Putamen (tissue), 1 donor: ENCODE measurements around the gene MRPS34.
A peak's percentile ranks its signal among the peaks of the same experiment; 100 is the strongest.

Experiments used
- DNase-seq: peaks from one replicate; pipeline ENCODE4 v3.0.0-alpha.2; 2016; ENCODE audit warnings: low spot score

MRPS34 gene

DNA sequence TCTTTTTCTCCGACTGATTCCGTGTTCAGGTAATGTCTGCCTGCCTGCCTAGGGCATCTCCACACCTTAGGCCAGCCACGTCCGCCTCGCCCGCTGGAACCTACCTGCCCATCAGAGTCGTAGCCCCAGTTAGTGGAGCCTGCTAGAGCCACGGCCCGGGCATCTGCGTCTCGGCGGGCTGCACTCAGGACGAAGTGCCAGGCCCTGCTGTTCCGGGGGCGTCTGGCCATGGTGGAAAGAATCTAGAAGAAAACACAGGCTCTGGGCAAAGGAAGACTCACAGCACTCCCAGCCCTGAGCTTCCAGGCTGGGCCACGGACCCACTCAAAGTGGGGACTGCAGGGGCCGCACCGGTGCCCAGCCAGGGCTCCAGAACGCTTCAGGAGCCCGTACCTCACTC is 8.3 kb upstream of the MRPS34 start:
- DNase-seq: no peak

DNA sequence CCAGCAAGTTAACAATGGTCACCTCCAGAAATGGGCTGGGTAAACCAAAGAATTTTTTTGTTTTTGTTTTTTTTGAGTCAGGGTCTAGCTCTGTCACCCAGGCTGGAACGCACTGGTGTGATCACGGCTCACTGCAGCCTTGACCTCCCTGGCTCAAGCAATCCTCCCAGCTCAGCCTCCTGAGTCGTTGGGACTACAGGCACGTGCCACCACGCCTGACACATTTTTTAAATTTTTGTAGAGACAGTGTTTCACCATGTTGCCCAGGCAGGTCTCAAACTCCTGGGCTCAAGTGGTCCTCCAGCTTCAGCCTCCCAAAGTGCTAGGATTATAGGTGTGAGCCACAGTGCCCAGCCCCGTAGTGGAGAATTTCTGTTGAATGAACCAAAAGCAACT is 7.7 kb upstream of the MRPS34 start:
- DNase-seq: no peak

DNA sequence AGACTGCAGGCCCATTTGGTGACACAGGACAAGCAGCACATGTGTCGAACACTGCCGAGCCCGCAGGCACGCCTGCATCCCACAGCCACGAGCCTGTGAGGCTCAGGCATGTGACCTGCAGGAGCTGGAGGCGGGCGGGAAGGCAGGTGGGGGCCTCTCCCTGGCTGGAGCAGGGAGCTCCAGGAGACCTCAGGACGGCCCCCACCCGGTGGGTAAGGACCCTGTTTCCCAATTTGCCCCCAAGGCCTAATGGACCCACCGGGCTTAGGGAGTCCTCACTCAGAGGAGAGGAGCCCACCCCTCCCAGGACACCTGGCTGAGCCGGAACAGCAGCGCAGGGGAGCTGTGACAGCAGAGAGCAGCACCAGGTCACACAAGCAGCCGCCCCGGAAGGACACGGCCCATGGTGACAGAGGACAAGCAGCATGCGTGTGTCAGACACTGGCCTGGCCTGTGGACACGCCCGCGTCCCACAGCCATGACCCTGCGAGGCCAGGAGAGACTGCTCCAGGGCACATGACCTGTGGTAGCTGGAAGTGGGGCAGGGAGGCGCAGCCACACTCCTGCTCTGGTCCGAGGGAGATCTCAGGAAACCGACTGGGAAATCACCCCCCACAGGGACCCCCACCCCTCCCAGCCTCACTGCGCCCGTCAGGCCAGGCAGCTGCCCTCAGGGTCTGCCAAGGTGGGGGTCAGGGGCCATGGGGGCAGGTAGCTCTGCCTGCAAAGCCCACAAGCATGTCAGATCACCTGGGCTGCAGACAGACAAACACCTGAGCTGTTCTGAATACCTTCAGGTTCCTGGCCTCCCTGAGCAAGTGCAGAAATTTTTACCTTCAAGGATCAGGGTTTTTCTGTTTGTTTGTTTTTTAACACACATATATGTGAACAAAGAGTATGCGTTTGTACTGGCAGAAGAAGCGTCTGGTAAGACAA is 7.1 kb upstream of the MRPS34 start:
- no peak for DNase-seq

DNA sequence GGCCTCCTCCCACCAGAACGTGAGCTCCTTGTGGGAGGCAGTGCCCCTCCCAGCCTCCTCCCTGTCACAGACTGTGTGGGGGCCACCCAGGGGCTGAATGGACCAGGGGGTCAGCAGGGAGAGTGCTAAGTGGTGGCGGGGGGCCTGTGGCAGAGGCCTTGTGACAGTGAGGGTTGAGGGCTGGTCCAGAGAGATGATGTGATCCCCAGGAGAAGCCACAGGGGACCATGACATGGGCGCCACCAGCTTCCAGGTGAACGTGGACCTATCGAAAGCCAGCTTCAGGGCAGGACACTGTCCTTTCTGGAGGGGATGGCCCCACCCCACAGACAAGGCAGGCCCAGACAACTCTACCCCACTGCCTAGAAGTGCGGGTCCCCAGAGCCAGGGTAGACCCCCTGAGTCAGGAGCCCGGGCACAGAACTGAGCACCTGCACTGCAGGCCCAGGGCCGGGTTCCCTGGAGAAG is 6.3 kb upstream of the MRPS34 start:
- no peak for DNase-seq

DNA sequence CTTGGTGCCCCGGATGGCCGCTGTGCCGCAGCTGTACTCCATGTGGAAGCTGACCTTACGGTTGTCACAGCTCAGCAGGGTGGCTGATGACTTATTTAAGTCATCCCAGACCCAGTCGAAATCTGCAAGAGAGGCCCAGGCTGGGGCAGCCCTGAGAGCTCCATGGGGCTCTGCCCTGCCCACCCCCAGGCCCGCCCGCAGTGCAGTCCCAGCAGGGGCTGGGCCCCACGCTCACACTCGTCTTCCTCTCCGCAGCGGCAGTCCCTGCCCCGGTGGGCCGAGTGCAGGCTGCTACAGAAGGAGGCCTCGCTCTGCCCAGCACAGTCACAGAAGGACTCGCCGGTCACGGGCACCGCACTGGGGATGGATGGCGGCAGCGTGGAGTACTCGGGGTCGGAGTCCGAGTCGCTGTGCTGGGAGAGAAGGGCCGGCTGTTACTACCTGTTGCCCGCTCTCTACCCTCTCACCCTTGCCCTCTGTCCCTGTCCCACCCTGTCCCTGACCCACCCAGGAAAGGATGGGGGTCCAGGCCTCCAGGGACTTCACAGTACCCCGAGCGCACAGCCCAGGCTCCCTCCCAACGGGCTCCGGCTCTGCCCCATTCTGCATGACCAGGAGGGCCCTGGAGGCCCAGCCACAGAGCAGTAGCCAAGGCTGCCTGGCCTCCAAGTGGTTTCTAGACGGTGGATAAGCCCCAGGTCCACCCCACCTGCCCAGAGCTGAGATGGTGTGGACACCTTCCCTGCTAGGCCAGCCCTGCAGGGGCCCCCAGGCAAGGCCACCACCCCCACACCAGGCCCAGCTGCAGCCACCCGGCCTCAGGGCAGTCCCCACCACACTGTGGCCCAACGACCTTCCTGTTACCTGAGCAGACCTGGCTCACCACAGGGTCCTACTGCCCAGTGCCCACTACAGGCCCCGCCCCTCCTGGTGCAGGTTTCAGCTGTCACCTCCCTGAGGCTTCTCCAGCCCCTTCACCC is 5.6 kb upstream of the MRPS34 start:
- DNase-seq: no peak

DNA sequence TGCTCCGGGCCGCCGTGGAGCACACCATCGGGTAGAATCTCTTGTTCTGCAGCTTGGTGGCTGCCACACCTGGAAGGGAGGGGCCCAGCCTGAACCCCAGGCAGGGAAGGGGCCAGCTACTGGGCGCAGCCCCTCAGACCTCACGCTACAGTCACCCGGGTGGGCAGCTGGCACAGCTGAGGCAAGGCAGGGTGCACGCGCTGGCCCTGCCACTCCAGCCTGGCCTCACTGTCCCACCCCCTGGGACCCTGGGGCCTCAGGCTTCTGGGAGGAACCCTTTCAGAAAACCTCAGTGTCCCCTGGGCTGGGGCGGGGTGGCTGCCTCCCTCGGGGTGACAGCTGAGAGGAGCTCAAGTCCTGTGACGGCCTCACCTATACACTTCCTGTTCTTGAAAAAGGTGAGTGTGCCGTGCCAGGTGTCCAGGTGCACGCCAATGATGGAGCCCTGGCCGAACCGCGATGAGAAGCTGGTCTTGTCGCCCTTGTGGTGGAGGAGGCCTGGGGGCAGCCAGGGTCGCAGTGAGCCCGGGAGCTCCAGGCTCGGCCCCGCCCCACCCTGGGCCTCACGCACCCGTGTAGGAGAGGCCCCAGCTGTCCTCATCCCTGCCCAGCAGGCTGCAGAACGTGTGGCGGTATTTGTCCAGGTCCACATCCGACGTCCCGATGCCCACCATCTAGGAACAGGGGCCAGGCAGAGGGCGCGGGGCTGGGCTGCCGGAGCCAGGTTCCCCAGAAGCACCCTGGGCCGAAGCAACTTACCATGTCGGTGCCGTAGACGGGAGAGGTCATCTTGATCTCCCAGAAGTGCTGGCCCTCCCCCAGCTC is 4.7 kb upstream of the MRPS34 start:
- no peak for DNase-seq

DNA sequence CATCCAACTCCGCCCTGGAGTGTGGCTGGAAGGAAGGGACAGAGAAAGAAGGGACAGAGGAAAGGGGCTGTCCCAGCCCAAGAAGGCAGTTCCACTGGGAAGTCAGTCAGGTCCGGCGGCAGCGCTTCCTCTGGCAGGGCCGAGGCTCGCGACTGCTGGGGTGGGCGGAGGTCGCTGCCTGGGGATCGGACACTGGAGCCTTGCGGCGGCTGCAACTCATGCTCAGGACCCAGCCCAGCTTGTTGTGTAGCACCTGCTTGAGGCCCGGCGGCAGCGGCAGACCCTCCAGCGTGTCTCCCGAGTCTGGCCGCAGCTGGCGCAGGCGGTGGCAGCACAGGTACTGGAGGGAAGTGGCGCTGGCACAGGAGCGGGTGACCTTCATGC is 4.0 kb upstream of the MRPS34 start:
- no peak for DNase-seq

DNA sequence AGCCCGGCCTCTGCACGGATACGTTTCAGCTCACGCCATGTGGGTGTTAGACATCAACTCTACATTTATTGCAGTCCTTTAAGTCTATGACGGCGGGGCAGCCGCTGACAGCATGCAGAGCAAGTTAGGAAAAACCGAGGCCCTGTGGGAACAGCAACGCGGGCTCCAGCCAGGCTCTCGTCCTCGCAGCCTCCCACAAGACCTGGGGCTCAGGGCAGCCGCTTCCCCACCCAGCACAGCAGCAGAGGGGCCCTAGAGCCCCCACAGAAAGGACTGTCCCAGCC is 3.7 kb upstream of the MRPS34 start:
- DNase-seq: no peak

DNA sequence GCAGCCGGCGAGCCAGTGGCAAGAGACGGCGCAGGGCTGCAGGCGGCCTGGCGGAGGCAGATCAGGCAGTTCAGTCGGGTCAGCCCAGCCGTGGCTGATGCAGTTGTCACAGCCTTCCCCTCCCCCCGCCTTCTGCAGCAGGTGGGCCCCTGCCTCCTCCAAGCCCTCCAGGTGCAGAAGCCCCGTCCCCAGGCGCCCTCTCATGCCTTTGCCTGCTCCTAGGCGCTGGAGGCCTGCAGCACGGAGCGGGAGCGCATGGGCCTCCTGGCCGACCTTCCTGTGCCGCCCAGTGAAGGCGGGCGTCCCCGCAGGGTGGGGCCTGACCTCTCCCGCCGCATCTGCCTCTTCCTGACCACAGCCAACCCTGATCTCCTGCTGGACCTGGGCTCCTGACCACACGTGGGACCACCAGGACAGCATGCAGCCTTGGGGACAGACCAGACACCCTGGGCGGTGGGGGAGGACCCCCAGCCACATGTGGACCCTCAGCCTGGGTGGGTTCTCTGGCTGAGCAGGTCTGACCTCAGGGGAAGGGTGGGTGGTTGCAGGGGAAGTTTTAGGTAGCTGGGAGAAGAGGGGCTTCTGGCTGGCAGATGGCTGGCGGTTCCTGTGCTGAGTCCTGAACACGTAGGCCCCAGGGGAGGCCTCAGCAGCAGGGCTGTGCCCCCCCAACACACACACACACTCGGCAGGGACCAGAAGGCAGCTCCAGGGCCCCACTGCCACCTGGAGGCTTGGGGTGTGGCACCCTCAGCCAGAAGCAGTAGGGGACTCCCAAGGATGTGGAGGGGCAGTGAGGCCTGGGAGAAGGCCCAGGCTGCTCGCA is 3.1 kb upstream of the MRPS34 start:
- DNase-seq: no peak

DNA sequence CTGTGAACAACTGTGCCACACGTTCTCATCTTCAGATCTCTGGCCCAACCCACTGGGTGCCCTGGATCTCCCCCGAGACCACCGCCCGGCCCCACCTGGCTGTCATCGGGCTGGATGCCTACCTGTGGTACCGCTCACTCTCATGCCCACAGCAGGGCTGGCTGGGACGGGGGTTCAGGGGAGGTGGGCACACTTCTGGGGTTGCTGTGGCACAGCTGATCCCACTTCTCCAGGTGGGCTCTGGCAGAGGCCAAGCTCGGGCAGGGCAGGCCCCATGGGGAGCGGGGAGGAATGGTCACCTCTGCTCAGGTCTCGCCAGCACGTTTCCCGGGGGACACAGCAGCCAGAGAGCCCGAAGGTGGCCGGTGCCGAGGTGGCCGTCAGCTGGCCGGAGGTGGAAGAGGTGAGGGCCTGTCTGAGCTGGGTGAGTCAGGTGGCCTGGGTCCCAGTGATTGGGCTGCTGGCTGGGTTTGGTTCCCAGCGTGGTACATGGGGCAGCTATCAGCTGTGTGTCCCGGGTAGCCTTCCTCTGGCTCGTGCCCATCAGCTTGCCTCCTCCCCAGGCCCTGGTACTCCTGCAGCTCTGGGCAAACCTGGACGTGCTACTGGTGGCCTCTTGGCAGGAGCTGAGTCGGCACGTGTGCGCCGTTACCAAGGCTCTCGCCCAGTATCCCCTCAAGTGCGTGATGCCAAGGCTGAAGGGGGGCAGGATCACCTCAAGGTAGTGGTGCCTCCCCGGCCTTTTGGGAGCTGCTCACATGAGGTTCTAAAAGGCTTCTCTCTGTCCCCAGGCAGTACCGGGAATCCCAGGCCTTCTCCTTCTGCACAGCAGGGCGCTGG is 2.3 kb upstream of the MRPS34 start:
- no peak for DNase-seq

DNA sequence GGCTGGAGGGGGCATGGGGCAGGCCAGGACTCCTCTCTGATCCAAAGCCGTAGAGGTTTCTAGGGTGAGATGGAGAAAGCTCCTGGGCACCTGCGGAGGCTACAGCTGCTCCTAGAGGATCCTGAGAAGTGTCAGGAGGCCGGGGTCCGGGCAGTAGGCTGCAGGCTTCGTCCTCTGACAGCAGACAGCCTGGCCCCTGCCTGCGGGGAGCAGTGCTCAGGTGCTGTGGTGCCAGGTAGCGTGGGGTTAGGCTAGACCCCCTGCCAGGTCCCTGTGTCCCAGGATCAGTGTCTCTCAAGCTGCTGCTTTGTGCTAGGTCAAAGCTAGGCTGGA is 1.5 kb upstream of the MRPS34 start:
- no peak for DNase-seq

DNA sequence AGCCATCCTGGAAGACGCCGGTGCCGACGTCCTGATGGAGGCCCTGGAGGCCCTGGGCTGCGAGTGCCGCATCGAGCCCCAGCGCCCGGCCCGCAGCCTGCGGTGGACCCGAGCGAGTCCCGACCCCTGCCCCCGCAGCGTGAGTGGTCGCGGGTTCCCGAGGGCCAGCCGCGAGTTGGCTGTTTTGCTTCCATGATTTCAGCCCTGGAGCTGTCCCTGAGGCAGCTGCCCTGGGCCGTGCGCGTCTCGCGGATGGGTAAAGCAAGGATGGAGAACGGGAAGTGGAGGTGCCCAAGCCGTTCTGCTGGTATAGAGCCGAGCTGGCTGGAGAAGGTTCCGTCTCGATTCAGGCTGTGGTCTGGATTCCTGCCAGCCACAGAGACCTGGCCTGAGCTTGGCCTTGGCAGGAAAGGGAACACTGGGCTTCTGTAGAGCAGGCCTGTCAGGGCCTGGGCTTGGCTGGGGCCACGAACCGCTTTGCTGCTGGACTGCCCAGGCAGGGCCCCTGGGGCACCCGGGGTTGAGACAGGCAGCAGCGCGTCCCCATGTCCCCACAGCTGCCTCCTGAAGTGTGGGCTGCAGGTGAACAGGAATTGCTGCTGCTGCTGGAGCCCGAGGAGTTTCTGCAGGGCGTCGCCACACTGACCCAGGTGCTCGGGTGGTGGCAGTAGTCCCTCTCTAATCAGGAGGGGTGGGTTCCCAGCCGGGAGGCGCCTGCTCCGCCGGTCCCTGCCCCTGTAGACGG is 941 bp upstream of the MRPS34 start:
- DNase-seq: no peak

DNA sequence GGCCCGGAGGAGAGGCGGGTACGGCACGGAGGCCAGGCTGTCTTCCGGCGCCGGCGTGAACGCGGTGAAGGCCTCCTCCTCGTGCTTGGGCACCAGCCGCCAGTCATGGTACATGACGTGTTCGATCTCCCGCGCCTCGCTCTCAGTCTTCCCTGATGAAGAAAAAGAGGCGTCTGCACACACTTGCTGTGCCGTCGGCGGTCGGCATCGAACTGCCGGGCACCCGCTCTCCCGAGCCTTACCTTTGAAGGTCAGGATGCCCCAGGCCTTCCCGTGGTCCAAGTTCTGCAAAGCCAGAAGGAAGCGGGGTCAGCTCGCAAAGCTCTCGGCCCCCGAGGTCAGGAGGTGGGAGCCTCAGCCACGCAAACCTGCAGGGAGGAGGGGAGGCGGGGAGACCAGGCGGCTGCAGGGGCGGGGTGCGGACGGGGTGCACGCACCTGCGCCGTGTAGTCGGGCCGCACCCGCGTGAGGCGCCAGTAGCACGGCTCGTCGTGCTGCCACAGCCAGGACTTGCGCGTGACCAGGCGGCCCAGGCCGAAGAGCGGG is 499 bp downstream of the MRPS34 start, which contains the start of gene EME2:
Gene EME2, plus strand, starts transcription at position 449 of the 546 bp plus-strand sequence. CDS start 418 bp downstream, outside the sequence.
- DNase-seq: no peak

DNA sequence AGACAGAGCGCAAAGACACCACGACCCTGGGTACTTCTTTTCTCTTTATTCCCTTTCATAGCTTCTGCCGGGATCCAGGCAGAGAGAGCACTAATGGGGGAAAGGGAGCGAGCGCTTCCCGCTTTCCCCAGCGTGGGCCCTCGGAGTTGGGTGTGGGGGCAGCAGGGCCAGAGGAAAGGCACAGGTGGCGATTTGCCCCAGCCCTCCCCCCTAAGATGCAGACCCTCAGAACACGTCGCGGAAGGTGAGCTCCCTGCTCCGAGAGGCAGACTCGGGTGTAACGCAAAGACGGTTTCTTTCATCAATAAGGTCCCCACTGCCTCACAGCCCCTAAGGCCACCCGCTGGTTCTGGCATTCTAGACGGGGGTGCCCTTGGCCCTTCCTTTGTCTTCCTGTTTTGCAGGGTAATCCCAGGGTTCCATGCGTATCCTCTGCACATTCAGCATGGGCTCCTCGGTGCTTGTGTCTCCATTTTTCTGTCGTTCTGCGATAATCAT is 1.0 kb downstream of the MRPS34 start:
- no peak for DNase-seq

DNA sequence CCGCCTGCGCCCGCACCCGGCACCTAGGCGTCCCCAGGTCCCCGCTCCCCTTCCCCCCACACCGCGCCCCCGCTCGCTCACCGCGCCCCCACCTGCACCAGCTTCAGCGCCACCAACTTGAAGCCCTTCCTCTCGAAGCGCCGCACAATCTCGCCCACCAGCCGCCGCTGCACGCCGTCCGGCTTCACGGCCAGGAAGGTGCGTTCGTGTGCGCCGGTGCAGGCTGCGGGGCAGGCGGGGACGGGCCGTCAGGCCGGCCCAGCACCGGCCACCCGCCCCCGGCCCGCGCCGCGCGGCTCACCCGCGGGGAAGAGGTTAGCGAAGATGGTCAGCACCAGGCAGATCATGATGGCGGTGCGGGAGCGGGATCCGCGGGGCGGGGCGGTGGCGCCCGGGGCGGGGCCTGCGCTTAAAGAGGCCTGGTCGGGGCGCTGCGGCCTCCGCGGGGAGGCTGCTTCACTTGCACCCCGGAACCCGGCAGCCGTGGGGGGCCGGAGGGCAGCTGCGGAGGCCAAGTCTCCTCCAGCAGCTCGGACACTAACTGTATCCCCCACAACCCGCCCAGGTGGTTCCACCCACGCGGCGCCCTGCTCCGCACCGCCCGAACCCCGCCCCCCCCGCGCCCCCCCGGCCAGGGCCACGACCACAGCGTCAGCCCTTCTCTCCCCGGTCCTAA is 1.6 kb downstream of the MRPS34 start, which contains the start of gene NME3:
Gene NME3, minus strand, starts transcription at position 356 of the 676 bp plus-strand sequence. Its CDS starts 9 bp downstream, at position 347.
- DNase-seq: peak; percentile 71

DNA sequence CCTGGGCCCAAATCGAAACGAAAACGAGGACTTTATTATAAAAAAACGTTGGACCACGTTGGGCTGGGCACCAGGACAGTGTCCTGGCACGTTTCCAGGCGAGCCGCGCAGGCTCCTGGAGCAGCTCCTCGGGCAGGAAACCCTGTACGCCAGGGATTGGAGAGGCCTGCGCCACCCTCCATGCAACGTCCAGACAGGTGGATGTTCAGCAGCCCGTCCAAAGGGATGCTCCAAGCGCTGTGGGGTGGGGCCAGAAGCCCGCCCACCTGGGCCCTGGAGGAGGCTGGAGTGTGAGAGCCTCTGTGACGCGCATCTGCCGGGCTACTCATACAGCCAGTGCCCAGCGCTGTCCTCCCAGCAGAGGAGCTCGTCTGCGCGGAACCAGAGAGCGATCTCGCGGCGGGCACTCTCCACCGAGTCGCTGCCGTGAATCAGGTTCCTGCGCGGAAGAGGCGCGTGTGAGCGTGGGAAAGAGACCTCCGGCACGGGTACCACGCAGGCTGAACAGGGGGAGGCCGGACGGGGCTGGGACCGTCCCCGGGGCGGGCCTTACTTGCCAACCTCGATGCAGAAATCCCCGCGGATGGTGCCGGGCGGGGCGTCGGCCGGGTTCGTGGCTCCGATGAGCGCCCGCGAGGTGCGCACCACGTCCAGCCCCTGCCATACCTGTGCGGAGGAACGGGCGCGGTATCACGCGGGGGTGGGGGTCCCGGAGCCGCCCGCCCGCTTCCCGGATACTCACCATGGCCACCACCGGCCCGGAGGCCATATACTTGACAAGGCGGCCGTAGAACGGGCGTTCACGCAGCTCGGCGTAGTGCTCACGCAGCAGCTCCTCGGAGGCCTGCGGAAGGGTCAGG is 2.4 kb downstream of the MRPS34 start:
- no peak for DNase-seq
